GM23338 (cell line): ENCODE results near the gene FAM83F. TPM values are rescaled to one million over a fixed set of nuclear protein-coding genes. Genes with fewer than 3 reads are reported as not detected.

ENCODE experiments used
- ATAC-seq: fragments of 200-7000 bp; cut with Tn5 transposase; 3 replicates; pipeline ENCODE4 v1.9.1; 2020
- DNase-seq: peaks from one replicate; pipeline ENCODE4 v3.0.0-alpha.2; 2015; ENCODE audit warnings: low spot score
- H2AFZ ChIP-seq: fragments of 200-600 bp; sonication (generic); 2 replicates; pipeline ENCODE4 v1.8.0; 2016; ENCODE audit warnings: antibody characterized with exemption, mild to moderate bottlenecking, moderate library complexity
- H3F3A ChIP-seq: fragments of 200-600 bp; sonication (generic); replicated peaks from 2 replicates; pipeline ENCODE4 v1.8.0; 2017; ENCODE audit warnings: antibody characterized with exemption, mixed run types, low read depth
- H3K27ac ChIP-seq: fragments of 200-600 bp; sonication (generic); 2 replicates; pipeline ENCODE4 v1.6.1; 2016; ENCODE audit warnings: low read depth
- H3K27me3 ChIP-seq: fragments of 200-600 bp; sonication (generic); 2 replicates; pipeline ENCODE4 v1.8.0; 2016; ENCODE audit warnings: mild to moderate bottlenecking, mixed run types, moderate library complexity; ENCODE audit not compliant: insufficient read depth
- H3K36me3 ChIP-seq: fragments of 200-600 bp; sonication (generic); 2 replicates; pipeline ENCODE4 v1.8.0; 2016; ENCODE audit warnings: mild to moderate bottlenecking; ENCODE audit not compliant: insufficient read depth
- H3K4me1 ChIP-seq: fragments of 200-600 bp; sonication (generic); 2 replicates; pipeline ENCODE4 v1.8.0; 2016; ENCODE audit warnings: mild to moderate bottlenecking, moderate library complexity; ENCODE audit not compliant: insufficient read depth
- H3K4me2 ChIP-seq: fragments of 200-600 bp; sonication (generic); 2 replicates; pipeline ENCODE4 v1.7.1; 2017; ENCODE audit warnings: mixed run types
- H3K4me3 ChIP-seq: fragments of 200-600 bp; sonication (generic); 2 replicates; pipeline ENCODE4 v1.6.1; 2016; ENCODE audit warnings: mixed run types
- H3K79me2 ChIP-seq: fragments of 200-600 bp; sonication (generic); replicated peaks from 2 replicates; pipeline ENCODE4 v1.8.0; 2017; ENCODE audit warnings: mild to moderate bottlenecking; ENCODE audit not compliant: insufficient read depth
- H3K9me2 ChIP-seq: fragments of 200-600 bp; sonication (generic); 2 replicates; pipeline ENCODE4 v1.8.0; 2017; ENCODE audit not compliant: insufficient read depth
- H4K20me1 ChIP-seq: fragments of 200-600 bp; sonication (generic); replicated peaks from 2 replicates; pipeline ENCODE4 v1.8.0; 2017; ENCODE audit warnings: mild to moderate bottlenecking; ENCODE audit not compliant: insufficient read depth
- H3K27ac Mint-ChIP-seq: 2 replicates; pipeline ENCODE4 v1.8.0; 2020; ENCODE audit warnings: inconsistent platforms, mild to moderate bottlenecking, moderate library complexity, mixed read lengths
- H3K27me3 Mint-ChIP-seq: 3 replicates; pipeline ENCODE4 v1.8.0; 2022; ENCODE audit warnings: low read depth, mild to moderate bottlenecking, moderate library complexity, mixed read lengths, inconsistent platforms; ENCODE audit not compliant: insufficient read depth, poor library complexity
- H3K36me3 Mint-ChIP-seq: 3 replicates; pipeline ENCODE4 v1.8.0; 2021; ENCODE audit warnings: low read depth, mild to moderate bottlenecking, inconsistent platforms, moderate library complexity, mixed read lengths
- H3K4me1 Mint-ChIP-seq: 3 replicates; pipeline ENCODE4 v1.8.0; 2020; ENCODE audit warnings: mild to moderate bottlenecking, inconsistent platforms, mixed read lengths
- H3K4me3 Mint-ChIP-seq: 3 replicates; pipeline ENCODE4 v1.8.0; 2021; ENCODE audit warnings: moderate library complexity, mild to moderate bottlenecking, inconsistent platforms, mixed read lengths
- H3K9me3 Mint-ChIP-seq: 3 replicates; pipeline ENCODE4 v1.8.0; 2020; ENCODE audit warnings: moderate library complexity, mild to moderate bottlenecking, inconsistent platforms, mixed read lengths
- CREB1 ChIP-seq: fragments of 250-450 bp; sonication (Bioruptor Pico); IDR thresholded peaks from 2 replicates; pipeline ENCODE4 v1.5.0; 2020; ENCODE audit warnings: low read depth, mild to moderate bottlenecking, moderate library complexity
- ETS1 ChIP-seq: IDR thresholded peaks from 2 replicates; pipeline ENCODE4 v1.6.1; 2016; ENCODE audit warnings: antibody characterized with exemption
- EZH2 ChIP-seq: fragments of 200-600 bp; sonication (generic); IDR thresholded peaks from one replicate; pipeline ENCODE4 v1.8.0; 2017; ENCODE audit warnings: antibody characterized with exemption, mild to moderate bottlenecking, low read depth; ENCODE audit not compliant: unreplicated experiment
- EZH2phosphoT487 ChIP-seq: fragments of 200-600 bp; sonication (generic); IDR thresholded peaks from one replicate; pipeline ENCODE4 v1.8.1; 2018; ENCODE audit warnings: antibody characterized with exemption; ENCODE audit not compliant: unreplicated experiment
- JUNB ChIP-seq: IDR thresholded peaks from one replicate; pipeline ENCODE4 v1.6.1; 2016; ENCODE audit warnings: antibody characterized with exemption; ENCODE audit not compliant: unreplicated experiment
- NANOG ChIP-seq: IDR thresholded peaks from 2 replicates; pipeline ENCODE4 v1.6.1; 2016; ENCODE audit warnings: antibody characterized with exemption, borderline replicate concordance
- REST ChIP-seq: IDR thresholded peaks from one replicate; pipeline ENCODE4 v1.6.1; 2018; ENCODE audit warnings: antibody characterized with exemption; ENCODE audit not compliant: unreplicated experiment
- STAT1 ChIP-seq: IDR thresholded peaks from one replicate; pipeline ENCODE4 v1.6.1; 2016; ENCODE audit warnings: antibody characterized with exemption; ENCODE audit not compliant: unreplicated experiment
- ZNF114 ChIP-seq: fragments of 250-450 bp; sonication (Bioruptor Pico); IDR thresholded peaks from 2 replicates; pipeline ENCODE4 v1.5.0; 2020; ENCODE audit warnings: mild to moderate bottlenecking, moderate library complexity
- ZNF331 ChIP-seq: fragments of 250-450 bp; sonication (Bioruptor Pico); IDR thresholded peaks from 2 replicates; pipeline ENCODE4 v1.5.0; 2020; ENCODE audit warnings: low read depth, mild to moderate bottlenecking, moderate library complexity
- polyA plus RNA-seq: library from polyadenylated mRNA; unstranded; fragments of >200 nt; fragmentation: Nextera tagmentation; extraction: Ambion mirVana; gene quantifications from 2 replicates; pipeline ENCODE4 v1.2.1, GENCODE V29; 2016
- total RNA-seq: library from RNA; depleted of rRNA; stranded (reverse); fragments of >200 nt; shearing (Covaris generic); gene quantifications from 2 replicates; pipeline ENCODE4 v1.2.3, GENCODE V29; 2014
- TF ChIP-seq, protein P1 (sequence below): fragments of 250-450 bp; sonication (Bioruptor Pico); IDR thresholded peaks from 2 replicates; pipeline ENCODE4 v1.5.0; 2020; ENCODE audit warnings: mild to moderate bottlenecking, moderate library complexity
- TF ChIP-seq, protein P2 (sequence below), 2 experiments: fragments of 200-600 bp in 1 of 2; sonication (generic) in 1 of 2; conservative IDR thresholded peaks; 2 replicates each; pipeline versions ENCODE4 v1.5.1 to v1.6.1; 2016 to 2017; ENCODE audit warnings: antibody characterized with exemption in 2 of 2, low read depth in 2 of 2, mild to moderate bottlenecking in 2 of 2, moderate library complexity in 1 of 2

Gene FAM83F
- total and polyA plus RNA-seq, 2 experiments from 2014 or later: 3.7 to 15.9 TPM

- Mint-ChIP-seq H3K27me3 (peaks cover 6% of the 10 kb centered on the region), H3K4me3 (no peak overlapping the region), H3K4me1 (peaks cover 21% of the 10 kb centered on the region), H3K36me3 (no peaks in the 10 kb centered on the region), H3K27ac (no peak overlapping the region), H3K9me3 (no peaks in the 10 kb centered on the region)
- Histone ChIP-seq H3K79me2 (no peaks in the 10 kb centered on the region), H3F3A (0 out of 2 replicates have a peak, but pooled peaks cover 5% of the 10 kb centered on the region), H3K36me3 (no peaks in the 10 kb centered on the region), H4K20me1 (no peaks in the 10 kb centered on the region), H2AFZ (no peak overlapping the region), H3K27me3 (no peaks in the 10 kb centered on the region), H3K4me3 (no peak overlapping the region), H3K9me2 (no peaks in the 10 kb centered on the region), H3K27ac (no peak overlapping the region), H3K4me2 (no peak overlapping the region), H3K4me1 (peaks cover 4% of the 10 kb centered on the region; the same call in 1 of the 2 replicates)
- ATAC-seq: peak; percentile 45; the same call in 2 of the 3 replicates
- TF ChIP-seq EZH2: no peak
- no peak for TF ChIP-seq JUNB
- no peak for TF ChIP-seq CREB1 (CRISPR knock-in tag)
- no peak for TF ChIP-seq REST
- no peak for TF ChIP-seq ZNF114 (CRISPR knock-in tag)
- no peak for TF ChIP-seq ETS1
- no peak for TF ChIP-seq ZNF331
- no peak for TF ChIP-seq NANOG
- TF ChIP-seq, protein P1, sequence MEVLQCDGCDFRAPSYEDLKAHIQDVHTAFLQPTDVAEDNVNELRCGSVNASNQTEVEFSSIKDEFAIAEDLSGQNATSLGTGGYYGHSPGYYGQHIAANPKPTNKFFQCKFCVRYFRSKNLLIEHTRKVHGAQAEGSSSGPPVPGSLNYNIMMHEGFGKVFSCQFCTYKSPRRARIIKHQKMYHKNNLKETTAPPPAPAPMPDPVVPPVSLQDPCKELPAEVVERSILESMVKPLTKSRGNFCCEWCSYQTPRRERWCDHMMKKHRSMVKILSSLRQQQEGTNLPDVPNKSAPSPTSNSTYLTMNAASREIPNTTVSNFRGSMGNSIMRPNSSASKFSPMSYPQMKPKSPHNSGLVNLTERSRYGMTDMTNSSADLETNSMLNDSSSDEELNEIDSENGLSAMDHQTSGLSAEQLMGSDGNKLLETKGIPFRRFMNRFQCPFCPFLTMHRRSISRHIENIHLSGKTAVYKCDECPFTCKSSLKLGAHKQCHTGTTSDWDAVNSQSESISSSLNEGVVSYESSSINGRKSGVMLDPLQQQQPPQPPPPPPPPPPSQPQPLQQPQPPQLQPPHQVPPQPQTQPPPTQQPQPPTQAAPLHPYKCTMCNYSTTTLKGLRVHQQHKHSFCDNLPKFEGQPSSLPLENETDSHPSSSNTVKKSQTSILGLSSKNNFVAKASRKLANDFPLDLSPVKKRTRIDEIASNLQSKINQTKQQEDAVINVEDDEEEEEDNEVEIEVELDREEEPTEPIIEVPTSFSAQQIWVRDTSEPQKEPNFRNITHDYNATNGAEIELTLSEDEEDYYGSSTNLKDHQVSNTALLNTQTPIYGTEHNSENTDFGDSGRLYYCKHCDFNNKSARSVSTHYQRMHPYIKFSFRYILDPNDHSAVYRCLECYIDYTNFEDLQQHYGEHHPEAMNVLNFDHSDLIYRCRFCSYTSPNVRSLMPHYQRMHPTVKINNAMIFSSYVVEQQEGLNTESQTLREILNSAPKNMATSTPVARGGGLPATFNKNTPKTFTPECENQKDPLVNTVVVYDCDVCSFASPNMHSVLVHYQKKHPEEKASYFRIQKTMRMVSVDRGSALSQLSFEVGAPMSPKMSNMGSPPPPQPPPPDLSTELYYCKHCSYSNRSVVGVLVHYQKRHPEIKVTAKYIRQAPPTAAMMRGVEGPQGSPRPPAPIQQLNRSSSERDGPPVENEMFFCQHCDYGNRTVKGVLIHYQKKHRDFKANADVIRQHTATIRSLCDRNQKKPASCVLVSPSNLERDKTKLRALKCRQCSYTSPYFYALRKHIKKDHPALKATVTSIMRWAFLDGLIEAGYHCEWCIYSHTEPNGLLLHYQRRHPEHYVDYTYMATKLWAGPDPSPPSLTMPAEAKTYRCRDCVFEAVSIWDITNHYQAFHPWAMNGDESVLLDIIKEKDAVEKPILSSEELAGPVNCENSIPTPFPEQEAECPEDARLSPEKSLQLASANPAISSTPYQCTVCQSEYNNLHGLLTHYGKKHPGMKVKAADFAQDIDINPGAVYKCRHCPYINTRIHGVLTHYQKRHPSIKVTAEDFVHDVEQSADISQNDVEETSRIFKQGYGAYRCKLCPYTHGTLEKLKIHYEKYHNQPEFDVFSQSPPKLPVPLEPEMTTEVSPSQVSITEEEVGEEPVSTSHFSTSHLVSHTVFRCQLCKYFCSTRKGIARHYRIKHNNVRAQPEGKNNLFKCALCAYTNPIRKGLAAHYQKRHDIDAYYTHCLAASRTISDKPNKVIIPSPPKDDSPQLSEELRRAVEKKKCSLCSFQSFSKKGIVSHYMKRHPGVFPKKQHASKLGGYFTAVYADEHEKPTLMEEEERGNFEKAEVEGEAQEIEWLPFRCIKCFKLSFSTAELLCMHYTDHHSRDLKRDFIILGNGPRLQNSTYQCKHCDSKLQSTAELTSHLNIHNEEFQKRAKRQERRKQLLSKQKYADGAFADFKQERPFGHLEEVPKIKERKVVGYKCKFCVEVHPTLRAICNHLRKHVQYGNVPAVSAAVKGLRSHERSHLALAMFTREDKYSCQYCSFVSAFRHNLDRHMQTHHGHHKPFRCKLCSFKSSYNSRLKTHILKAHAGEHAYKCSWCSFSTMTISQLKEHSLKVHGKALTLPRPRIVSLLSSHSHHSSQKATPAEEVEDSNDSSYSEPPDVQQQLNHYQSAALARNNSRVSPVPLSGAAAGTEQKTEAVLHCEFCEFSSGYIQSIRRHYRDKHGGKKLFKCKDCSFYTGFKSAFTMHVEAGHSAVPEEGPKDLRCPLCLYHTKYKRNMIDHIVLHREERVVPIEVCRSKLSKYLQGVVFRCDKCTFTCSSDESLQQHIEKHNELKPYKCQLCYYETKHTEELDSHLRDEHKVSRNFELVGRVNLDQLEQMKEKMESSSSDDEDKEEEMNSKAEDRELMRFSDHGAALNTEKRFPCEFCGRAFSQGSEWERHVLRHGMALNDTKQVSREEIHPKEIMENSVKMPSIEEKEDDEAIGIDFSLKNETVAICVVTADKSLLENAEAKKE (CRISPR knock-in tag): no peak
- TF ChIP-seq, protein P2, sequence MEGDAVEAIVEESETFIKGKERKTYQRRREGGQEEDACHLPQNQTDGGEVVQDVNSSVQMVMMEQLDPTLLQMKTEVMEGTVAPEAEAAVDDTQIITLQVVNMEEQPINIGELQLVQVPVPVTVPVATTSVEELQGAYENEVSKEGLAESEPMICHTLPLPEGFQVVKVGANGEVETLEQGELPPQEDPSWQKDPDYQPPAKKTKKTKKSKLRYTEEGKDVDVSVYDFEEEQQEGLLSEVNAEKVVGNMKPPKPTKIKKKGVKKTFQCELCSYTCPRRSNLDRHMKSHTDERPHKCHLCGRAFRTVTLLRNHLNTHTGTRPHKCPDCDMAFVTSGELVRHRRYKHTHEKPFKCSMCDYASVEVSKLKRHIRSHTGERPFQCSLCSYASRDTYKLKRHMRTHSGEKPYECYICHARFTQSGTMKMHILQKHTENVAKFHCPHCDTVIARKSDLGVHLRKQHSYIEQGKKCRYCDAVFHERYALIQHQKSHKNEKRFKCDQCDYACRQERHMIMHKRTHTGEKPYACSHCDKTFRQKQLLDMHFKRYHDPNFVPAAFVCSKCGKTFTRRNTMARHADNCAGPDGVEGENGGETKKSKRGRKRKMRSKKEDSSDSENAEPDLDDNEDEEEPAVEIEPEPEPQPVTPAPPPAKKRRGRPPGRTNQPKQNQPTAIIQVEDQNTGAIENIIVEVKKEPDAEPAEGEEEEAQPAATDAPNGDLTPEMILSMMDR (conservative IDR thresholded peaks at IDR 0.05; ENCODE audit: low read depth in 2 of 2): no peak
- TF ChIP-seq STAT1: no peak
- no peak for TF ChIP-seq EZH2phosphoT487
- DNase-seq: peak; percentile 23
Measured at GRCh38 chr22:39967996-39968972, 26.5 kb upstream of the FAM83F start.
